HEK293 (cell line): Measurements from ENCODE around the gene TMA16.

Experiments
- CTCF ChIA-PET: fragments of 350-600 bp; formaldehyde crosslinking; extraction: SDS; loops from one replicate; lab custom pipeline; 2021; ENCODE audit warnings: antibody characterized with exemption; lab: Yijun Ruan, JAX
- POLR2A ChIA-PET: fragments of 300-600 bp; formaldehyde crosslinking; extraction: SDS; loops from one replicate; lab custom pipeline; 2020; ENCODE audit warnings: antibody characterized with exemption, inconsistent platforms; lab: Yijun Ruan, JAX
- H3K27ac ChIP-seq: fragments of 200-500 bp; sonication (Bioruptor generic); 2 replicates; pipeline ENCODE4 v1.5.1; 2014; ENCODE audit warnings: low read depth, low read length, control low read depth, inconsistent platforms; ENCODE audit errors: extremely low read depth
- H3K36me3 ChIP-seq, 2 experiments: fragments of 200-500 bp in 1 of 2; sonication (Bioruptor generic) in 1 of 2; 1 replicate in 1 of 2; 2 replicates in 1 of 2; pipeline ENCODE4 v1.5.1; 2014 to 2017; ENCODE audit warnings: inconsistent platforms in 2 of 2, low read length in 2 of 2; ENCODE audit not compliant: control insufficient read depth in 2 of 2, insufficient read depth in 1 of 2
- H3K4me1 ChIP-seq: fragments of 200-500 bp; sonication (Bioruptor generic); 2 replicates; pipeline ENCODE4 v1.5.1; 2014; ENCODE audit warnings: mild to moderate bottlenecking, low read length, inconsistent platforms; ENCODE audit not compliant: control insufficient read depth, insufficient read depth
- H3K4me3 ChIP-seq: 2 replicates; pipeline ENCODE4 v1.5.1; 2011; ENCODE audit warnings: low read depth, mild to moderate bottlenecking, control low read depth, low read length, moderate library complexity
- H3K9me3 ChIP-seq: fragments of 200-500 bp; sonication (Bioruptor generic); 2 replicates; pipeline ENCODE4 v1.5.1; 2014; ENCODE audit warnings: low read depth, low read length, inconsistent platforms; ENCODE audit not compliant: control insufficient read depth, insufficient read depth
- HOXD13 ChIP-seq: sonication (generic); formaldehyde crosslinking; IDR thresholded peaks from 2 replicates; pipeline ENCODE4 v1.8.0; 2022; ENCODE audit warnings: missing genetic modification reagents, borderline replicate concordance
- PRDM1 ChIP-seq: fragments of 450-650 bp; formaldehyde crosslinking; IDR thresholded peaks from 2 replicates; pipeline ENCODE4; 2016; ENCODE audit warnings: missing biosample characterization, missing genetic modification characterization
- REPIN1 ChIP-seq: fragments of 450-650 bp; formaldehyde crosslinking; IDR thresholded peaks from 2 replicates; pipeline ENCODE4 v1.5.1; 2017; ENCODE audit warnings: missing biosample characterization, missing genetic modification characterization, low read depth
- SP2 ChIP-seq: fragments of 450-650 bp; formaldehyde crosslinking; IDR thresholded peaks from 2 replicates; pipeline ENCODE4 v1.5.1; 2016; ENCODE audit warnings: missing biosample characterization, missing genetic modification characterization
- ZBTB8A ChIP-seq: fragments of 450-650 bp; formaldehyde crosslinking; IDR thresholded peaks from 2 replicates; pipeline ENCODE4 v1.5.1; 2016; ENCODE audit warnings: missing biosample characterization, missing genetic modification characterization
- ZNF114 ChIP-seq: fragments of 450-650 bp; formaldehyde crosslinking; IDR thresholded peaks from 2 replicates; pipeline ENCODE4 v1.5.0; 2017; ENCODE audit warnings: missing biosample characterization, missing genetic modification characterization
- ZNF133 ChIP-seq: fragments of 450-650 bp; formaldehyde crosslinking; IDR thresholded peaks from 2 replicates; pipeline ENCODE4 v1.5.1; 2016; ENCODE audit warnings: missing biosample characterization, missing genetic modification characterization
- ZNF18 ChIP-seq: fragments of 450-650 bp; formaldehyde crosslinking; IDR thresholded peaks from 2 replicates; pipeline ENCODE4 v1.5.1; 2016; ENCODE audit warnings: missing biosample characterization, missing genetic modification characterization
- ZNF221 ChIP-seq: fragments of 450-650 bp; formaldehyde crosslinking; IDR thresholded peaks from 2 replicates; pipeline ENCODE4 v1.5.1; 2017; ENCODE audit warnings: missing biosample characterization, missing genetic modification characterization, borderline replicate concordance
- ZNF274 ChIP-seq, 2 experiments: fragments of 200-500 bp in 1 of 2; fragments of 450-650 bp in 1 of 2; sonication (Bioruptor generic) in 1 of 2; formaldehyde crosslinking in 1 of 2; IDR thresholded peaks; 2 replicates each; pipeline versions ENCODE4 v1.5.1 to v1.6.1; 2014 to 2016; ENCODE audit warnings: borderline replicate concordance in 1 of 2, inconsistent platforms in 1 of 2, low read length in 1 of 2, missing biosample characterization in 1 of 2, missing genetic modification characterization in 1 of 2
- ZNF394 ChIP-seq: fragments of 450-650 bp; formaldehyde crosslinking; IDR thresholded peaks from 2 replicates; pipeline ENCODE4 v1.5.1; 2016; ENCODE audit warnings: missing biosample characterization, missing genetic modification characterization, mild to moderate bottlenecking, moderate library complexity, borderline replicate concordance
- ZNF433 ChIP-seq: fragments of 450-650 bp; formaldehyde crosslinking; IDR thresholded peaks from 2 replicates; pipeline ENCODE4 v1.5.1; 2016; ENCODE audit warnings: missing biosample characterization, missing genetic modification characterization, low read depth
- ZNF513 ChIP-seq: fragments of 450-650 bp; IDR thresholded peaks from 2 replicates; pipeline ENCODE4 v1.5.1; 2018; ENCODE audit warnings: missing biosample characterization, missing genetic modification characterization
- ZNF530 ChIP-seq: fragments of 450-650 bp; formaldehyde crosslinking; IDR thresholded peaks from 2 replicates; pipeline ENCODE4 v1.5.1; 2016; ENCODE audit warnings: low read depth, missing biosample characterization, missing genetic modification characterization
- ZNF548 ChIP-seq: fragments of 450-650 bp; formaldehyde crosslinking; IDR thresholded peaks from 2 replicates; pipeline ENCODE4 v1.5.1; 2016; ENCODE audit warnings: missing biosample characterization, missing genetic modification characterization
- ZNF549 ChIP-seq: fragments of 450-650 bp; IDR thresholded peaks from 2 replicates; pipeline ENCODE4 v1.5.1; 2018; ENCODE audit warnings: missing biosample characterization, missing genetic modification characterization, mild to moderate bottlenecking, inconsistent platforms, moderate library complexity
- ZNF626 ChIP-seq: fragments of 450-650 bp; sonication (Bioruptor Pico); formaldehyde crosslinking; IDR thresholded peaks from 2 replicates; pipeline ENCODE4 v1.5.1; 2018; ENCODE audit warnings: missing biosample characterization, missing genetic modification characterization, inconsistent platforms
- ZNF629 ChIP-seq: fragments of 450-650 bp; formaldehyde crosslinking; IDR thresholded peaks from 2 replicates; pipeline ENCODE4 v1.5.1; 2017; ENCODE audit warnings: missing biosample characterization, missing genetic modification characterization
- ZNF658 ChIP-seq: fragments of 450-650 bp; formaldehyde crosslinking; IDR thresholded peaks from 2 replicates; pipeline ENCODE4; 2016; ENCODE audit warnings: missing biosample characterization, missing genetic modification characterization
- ZSCAN5A ChIP-seq: fragments of 450-650 bp; formaldehyde crosslinking; IDR thresholded peaks from 2 replicates; pipeline ENCODE4 v1.5.1; 2016; ENCODE audit warnings: missing biosample characterization, missing genetic modification characterization
- ZXDB ChIP-seq: fragments of 450-650 bp; formaldehyde crosslinking; IDR thresholded peaks from 2 replicates; pipeline ENCODE4 v1.5.1; 2016; ENCODE audit warnings: missing biosample characterization, missing genetic modification characterization
- TF ChIP-seq, protein P1 (sequence below): fragments of 450-650 bp; formaldehyde crosslinking; IDR thresholded peaks from 2 replicates; pipeline ENCODE4 v1.5.1; 2016; ENCODE audit warnings: missing biosample characterization, missing genetic modification characterization
- TF ChIP-seq, protein P2 (sequence below): fragments of 450-650 bp; formaldehyde crosslinking; IDR thresholded peaks from 2 replicates; pipeline ENCODE4 v1.5.1; 2016; ENCODE audit warnings: missing biosample characterization, missing genetic modification characterization
- TF ChIP-seq, protein P3 (sequence below): fragments of 450-650 bp; formaldehyde crosslinking; IDR thresholded peaks from 2 replicates; pipeline ENCODE4 v1.5.1; 2016; ENCODE audit warnings: missing biosample characterization, missing genetic modification characterization

Gene TMA16

GRCh38 chr4:163525982-163526381 lies 31.5 kb downstream of the TMA16 start (continued):
- no peak for TF ChIP-seq ZSCAN5A (tag by site-specific recombination)
- no peak for TF ChIP-seq ZNF513 (tag by site-specific recombination)
- TF ChIP-seq, protein P1, sequence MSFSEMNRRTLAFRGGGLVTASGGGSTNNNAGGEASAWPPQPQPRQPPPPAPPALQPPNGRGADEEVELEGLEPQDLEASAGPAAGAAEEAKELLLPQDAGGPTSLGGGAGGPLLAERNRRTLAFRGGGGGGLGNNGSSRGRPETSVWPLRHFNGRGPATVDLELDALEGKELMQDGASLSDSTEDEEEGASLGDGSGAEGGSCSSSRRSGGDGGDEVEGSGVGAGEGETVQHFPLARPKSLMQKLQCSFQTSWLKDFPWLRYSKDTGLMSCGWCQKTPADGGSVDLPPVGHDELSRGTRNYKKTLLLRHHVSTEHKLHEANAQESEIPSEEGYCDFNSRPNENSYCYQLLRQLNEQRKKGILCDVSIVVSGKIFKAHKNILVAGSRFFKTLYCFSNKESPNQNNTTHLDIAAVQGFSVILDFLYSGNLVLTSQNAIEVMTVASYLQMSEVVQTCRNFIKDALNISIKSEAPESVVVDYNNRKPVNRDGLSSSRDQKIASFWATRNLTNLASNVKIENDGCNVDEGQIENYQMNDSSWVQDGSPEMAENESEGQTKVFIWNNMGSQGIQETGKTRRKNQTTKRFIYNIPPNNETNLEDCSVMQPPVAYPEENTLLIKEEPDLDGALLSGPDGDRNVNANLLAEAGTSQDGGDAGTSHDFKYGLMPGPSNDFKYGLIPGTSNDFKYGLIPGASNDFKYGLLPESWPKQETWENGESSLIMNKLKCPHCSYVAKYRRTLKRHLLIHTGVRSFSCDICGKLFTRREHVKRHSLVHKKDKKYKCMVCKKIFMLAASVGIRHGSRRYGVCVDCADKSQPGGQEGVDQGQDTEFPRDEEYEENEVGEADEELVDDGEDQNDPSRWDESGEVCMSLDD (tag by site-specific recombination) = no peak
- no peak for TF ChIP-seq ZNF530 (tag by site-specific recombination)

DNA sequence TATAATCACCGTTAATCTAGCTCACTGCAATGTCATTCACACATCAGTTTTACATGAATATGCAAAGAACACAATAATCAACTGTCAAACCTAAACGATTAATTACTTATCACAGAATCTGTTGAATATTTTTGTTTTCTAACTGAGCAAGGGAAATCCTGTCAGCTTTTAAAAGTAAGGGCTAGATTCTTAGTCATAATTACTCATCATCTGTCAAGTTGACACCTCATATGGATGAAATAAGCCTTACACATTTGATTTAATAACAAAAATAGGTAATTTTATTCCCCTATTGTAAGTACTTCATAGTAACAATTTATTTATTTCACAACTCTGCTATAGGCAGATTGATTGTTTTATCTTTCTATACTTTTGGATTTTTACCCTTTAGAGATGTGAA lies 32.7 kb downstream of the TMA16 start:
- peaks cover 12 to 60% of the 10 kb centered on the region in 2 experiments; a peak in 2 of 3 replicates for H3K36me3 ChIP-seq
- no peak for TF ChIP-seq ZBTB8A
- no peak for TF ChIP-seq ZNF114 (tag by site-specific recombination)
- TF ChIP-seq ZNF394 (tag by site-specific recombination) = no peak
- TF ChIP-seq ZNF18 = no peak
- TF ChIP-seq, protein P2, sequence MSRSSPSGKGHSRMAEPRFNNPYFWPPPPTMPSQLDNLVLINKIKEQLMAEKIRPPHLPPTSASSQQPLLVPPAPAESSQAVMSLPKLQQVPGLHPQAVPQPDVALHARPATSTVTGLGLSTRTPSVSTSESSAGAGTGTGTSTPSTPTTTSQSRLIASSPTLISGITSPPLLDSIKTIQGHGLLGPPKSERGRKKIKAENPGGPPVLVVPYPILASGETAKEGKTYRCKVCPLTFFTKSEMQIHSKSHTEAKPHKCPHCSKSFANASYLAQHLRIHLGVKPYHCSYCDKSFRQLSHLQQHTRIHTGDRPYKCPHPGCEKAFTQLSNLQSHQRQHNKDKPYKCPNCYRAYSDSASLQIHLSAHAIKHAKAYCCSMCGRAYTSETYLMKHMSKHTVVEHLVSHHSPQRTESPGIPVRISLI (tag by site-specific recombination) = no peak
- TF ChIP-seq REPIN1 (tag by site-specific recombination) = no peak
- TF ChIP-seq ZNF548 = no peak
- TF ChIP-seq ZNF658 (tag by site-specific recombination) = no peak
- no peak for TF ChIP-seq ZNF626
- no peak for TF ChIP-seq HOXD13 (CRISPR knock-in tag)
- TF ChIP-seq ZNF433 (tag by site-specific recombination) = no peak
- TF ChIP-seq, protein P3, sequence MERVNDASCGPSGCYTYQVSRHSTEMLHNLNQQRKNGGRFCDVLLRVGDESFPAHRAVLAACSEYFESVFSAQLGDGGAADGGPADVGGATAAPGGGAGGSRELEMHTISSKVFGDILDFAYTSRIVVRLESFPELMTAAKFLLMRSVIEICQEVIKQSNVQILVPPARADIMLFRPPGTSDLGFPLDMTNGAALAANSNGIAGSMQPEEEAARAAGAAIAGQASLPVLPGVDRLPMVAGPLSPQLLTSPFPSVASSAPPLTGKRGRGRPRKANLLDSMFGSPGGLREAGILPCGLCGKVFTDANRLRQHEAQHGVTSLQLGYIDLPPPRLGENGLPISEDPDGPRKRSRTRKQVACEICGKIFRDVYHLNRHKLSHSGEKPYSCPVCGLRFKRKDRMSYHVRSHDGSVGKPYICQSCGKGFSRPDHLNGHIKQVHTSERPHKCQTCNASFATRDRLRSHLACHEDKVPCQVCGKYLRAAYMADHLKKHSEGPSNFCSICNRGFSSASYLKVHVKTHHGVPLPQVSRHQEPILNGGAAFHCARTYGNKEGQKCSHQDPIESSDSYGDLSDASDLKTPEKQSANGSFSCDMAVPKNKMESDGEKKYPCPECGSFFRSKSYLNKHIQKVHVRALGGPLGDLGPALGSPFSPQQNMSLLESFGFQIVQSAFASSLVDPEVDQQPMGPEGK = no peak
- TF ChIP-seq ZNF221 (tag by site-specific recombination) = no peak
- TF ChIP-seq SP2 (tag by site-specific recombination) = no peak
- no peak for TF ChIP-seq ZNF274 (IDR thresholded peaks at IDR 0.05; ENCODE audit: low read length)
- TF ChIP-seq ZNF274 (tag by site-specific recombination; IDR thresholded peaks at IDR 0.05; ENCODE audit: borderline replicate concordance) = no peak
- no peak for TF ChIP-seq PRDM1
- TF ChIP-seq ZNF133 = no peak
- no peak for TF ChIP-seq ZNF629
- no peak for TF ChIP-seq ZNF549 (tag by site-specific recombination)
- no peak for TF ChIP-seq ZXDB (tag by site-specific recombination)
- TF ChIP-seq, all 188 proteins: peak for 0
- Histone ChIP-seq H3K9me3 (no peaks in the 10 kb centered on the region), H3K4me1 (no peaks in the 10 kb centered on the region), H3K27ac (no peak overlapping the region), H3K4me3 (no peak overlapping the region)
- ChIA-PET CTCF (no interaction called here), POLR2A (no interaction called here)
